Epithelial cell of proximal tubule (primary cell): ENCODE measurements around the gene MARCHF2. TPM values are rescaled to one million over a fixed set of nuclear protein-coding genes. Genes with fewer than 3 reads are reported as not detected.
"Not testable (repeated sequence)": the region's sequence is repeated elsewhere in the genome, so short reads cannot be mapped to it uniquely, and the experiment has no call there.

ENCODE experiments used
- DNase-seq: peaks from one replicate; pipeline ENCODE4 v3.0.0-alpha.2; 2011; ENCODE audit warnings: low read depth
- H3K4me3 ChIP-seq: 2 replicates; pipeline ENCODE4 v1.5.1; 2011; ENCODE audit warnings: low read depth, mild to moderate bottlenecking, low read length
- total RNA-seq: library from RNA; depleted of rRNA; stranded (reverse); fragments of >200 nt; gene quantifications from 2 replicates; pipeline ENCODE4 v1.2.3, GENCODE V29; 2015
- TF ChIP-seq, protein P1 (sequence below): conservative IDR thresholded peaks from 2 replicates; pipeline ENCODE4 v1.5.1; 2012; ENCODE audit warnings: low read depth, mild to moderate bottlenecking, low read length

The MARCHF2 gene
- total RNA-seq, 1 donor from 2014 or later = 58.9 TPM

DNA sequence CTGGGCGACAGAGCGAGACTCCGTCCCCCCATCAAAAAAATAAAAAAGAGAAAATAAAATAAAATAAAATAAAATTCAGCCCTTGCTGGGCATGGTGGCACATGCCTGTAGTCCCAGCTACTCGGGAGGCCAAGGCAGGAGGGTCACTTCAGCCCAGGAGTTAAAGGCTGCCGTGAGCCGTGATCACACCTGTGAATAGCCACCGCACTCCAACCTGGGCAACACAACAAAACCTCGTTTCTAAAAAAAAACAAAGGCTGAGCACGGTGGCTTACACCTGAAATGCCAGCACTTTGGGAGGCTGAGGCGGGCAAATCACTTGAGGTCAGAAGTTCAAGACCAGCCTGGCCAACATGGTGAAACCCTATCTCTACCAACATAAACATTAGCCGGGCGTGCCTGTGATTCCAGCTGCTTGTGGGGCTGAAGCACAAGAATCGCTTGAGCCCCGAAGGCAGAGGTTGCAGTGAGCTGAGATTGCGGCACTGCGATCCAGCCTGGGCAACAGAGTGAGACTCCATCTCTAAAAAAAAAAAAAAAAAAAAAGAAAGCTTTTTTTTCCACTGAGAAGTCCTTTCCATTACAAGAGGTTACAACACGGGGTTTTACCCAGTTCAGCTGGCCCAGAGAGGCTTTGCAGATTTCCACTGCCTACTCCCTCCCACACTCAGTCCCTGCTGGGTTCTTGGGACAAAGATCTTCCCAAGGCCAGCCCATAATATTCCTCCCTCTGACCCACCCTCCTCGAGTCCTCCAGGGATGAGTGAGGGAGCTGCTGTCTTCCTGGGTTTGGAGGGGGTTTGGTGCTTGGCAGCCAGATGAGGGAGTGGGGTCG lies 42.7 kb upstream of the MARCHF2 start:
- TF ChIP-seq, protein P1, sequence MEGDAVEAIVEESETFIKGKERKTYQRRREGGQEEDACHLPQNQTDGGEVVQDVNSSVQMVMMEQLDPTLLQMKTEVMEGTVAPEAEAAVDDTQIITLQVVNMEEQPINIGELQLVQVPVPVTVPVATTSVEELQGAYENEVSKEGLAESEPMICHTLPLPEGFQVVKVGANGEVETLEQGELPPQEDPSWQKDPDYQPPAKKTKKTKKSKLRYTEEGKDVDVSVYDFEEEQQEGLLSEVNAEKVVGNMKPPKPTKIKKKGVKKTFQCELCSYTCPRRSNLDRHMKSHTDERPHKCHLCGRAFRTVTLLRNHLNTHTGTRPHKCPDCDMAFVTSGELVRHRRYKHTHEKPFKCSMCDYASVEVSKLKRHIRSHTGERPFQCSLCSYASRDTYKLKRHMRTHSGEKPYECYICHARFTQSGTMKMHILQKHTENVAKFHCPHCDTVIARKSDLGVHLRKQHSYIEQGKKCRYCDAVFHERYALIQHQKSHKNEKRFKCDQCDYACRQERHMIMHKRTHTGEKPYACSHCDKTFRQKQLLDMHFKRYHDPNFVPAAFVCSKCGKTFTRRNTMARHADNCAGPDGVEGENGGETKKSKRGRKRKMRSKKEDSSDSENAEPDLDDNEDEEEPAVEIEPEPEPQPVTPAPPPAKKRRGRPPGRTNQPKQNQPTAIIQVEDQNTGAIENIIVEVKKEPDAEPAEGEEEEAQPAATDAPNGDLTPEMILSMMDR = no peak
- H3K4me3 ChIP-seq = no peak overlapping the region
- no peak for DNase-seq

DNA sequence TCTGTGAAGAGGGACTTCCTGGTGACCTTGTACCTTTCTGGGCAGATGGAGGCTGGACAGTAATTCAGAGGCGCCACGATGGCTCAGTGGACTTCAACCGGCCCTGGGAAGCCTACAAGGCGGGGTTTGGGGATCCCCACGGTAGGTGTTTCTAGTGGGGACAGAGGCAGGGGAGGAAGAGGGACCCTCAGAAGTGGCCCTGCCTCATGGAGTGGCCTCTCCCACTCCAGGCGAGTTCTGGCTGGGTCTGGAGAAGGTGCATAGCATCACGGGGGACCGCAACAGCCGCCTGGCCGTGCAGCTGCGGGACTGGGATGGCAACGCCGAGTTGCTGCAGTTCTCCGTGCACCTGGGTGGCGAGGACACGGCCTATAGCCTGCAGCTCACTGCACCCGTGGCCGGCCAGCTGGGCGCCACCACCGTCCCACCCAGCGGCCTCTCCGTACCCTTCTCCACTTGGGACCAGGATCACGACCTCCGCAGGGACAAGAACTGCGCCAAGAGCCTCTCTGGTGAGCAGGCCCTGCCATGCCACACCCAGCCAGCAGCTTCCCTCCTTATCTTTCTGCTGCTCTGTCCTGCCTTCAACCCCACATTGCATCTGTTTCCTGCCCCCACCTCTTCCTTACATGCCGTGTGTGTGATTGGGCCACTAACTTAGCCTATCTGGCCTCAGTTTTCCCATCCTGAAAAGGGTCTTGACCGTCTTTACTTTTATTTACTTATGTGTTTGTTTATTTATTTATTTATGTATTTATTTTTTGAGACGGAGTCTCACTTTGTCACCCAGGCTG lies 41.9 kb upstream of the MARCHF2 start:
- TF ChIP-seq, protein P1 = no peak
- no peak overlapping the region for H3K4me3 ChIP-seq
- no peak for DNase-seq

DNA sequence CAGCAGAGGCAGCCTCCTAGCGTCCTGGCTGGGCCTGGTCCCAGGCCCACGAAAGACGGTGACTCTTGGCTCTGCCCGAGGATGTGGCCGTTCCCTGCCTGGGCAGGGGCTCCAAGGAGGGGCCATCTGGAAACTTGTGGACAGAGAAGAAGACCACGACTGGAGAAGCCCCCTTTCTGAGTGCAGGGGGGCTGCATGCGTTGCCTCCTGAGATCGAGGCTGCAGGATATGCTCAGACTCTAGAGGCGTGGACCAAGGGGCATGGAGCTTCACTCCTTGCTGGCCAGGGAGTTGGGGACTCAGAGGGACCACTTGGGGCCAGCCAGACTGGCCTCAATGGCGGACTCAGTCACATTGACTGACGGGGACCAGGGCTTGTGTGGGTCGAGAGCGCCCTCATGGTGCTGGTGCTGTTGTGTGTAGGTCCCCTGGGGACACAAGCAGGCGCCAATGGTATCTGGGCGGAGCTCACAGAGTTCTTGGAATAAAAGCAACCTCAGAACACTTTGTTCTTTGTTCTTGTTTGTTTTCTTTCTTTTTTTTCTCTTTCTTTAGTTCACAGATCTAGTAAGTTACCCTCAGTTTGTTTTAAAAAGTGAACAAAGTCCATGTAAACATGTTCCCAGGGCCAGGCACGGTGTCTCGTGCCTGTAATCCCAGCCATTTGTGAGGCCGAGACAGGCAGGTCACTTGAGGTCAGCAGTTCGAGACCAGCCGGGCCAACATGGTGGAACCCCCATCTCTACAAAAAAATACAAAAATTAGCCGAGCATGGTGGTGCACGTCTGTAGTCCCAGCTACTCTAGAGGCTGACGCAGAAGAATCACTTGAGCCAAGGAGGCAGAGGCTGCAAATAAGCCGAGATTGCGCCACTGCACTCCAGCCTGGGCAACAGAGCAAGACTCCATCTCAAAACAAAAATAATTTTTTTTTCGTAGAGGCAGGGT lies 39.0 kb upstream of the MARCHF2 start:
- TF ChIP-seq, protein P1 = peak; percentile 11
- DNase-seq = no peak
- no peak overlapping the region for H3K4me3 ChIP-seq

DNA sequence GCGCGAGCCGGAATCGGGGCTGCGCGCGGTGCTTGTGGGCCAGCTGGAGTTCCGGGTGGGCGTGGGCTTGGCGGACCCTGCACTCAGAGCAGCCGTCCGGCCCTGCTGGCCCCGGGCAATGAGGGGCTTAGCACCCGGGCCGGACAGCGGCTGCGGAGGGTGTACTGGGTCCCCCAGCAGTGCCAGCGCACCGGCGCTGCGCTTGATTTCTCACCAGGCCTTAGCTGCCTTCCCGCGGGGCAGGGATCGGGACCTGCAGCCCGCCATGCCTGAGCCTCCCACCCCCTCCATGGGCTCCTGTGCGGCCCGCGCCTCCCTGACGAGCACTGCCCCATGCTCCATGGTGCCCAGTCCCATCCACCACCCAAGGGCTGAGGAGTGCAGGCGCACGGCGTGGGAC lies 37.3 kb upstream of the MARCHF2 start:
- DNase-seq, H3K4me3 ChIP-seq: not testable (repeated sequence)

DNA sequence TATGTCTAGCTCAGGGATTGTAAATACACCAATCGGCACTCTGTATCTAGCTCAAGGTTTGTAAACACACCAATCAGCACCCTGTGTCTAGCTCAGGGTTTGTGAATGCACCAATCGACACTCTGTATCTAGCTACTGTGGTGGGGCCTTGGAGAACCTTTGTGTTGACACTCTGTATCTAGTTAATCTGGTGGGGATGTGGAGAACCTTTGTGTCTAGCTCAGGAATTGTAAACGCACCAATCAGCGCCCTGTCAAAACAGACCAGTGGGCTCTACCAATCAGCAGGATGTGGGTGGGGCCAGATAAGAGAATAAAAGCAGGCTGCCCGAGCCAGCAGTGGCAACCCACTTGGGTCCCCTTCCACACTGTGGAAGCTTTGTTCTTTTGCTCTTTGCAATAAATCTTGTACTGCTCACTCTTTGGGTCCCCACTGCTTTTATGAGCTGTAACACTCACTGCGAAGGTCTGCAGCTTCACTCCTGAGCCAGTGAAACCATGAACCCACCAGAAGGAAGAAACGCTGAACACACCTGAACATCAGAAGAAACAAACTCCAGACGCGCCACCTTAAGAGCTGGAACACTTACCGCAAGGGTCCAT lies 36.6 kb upstream of the MARCHF2 start:
- H3K4me3 ChIP-seq, DNase-seq: not testable (repeated sequence)

DNA sequence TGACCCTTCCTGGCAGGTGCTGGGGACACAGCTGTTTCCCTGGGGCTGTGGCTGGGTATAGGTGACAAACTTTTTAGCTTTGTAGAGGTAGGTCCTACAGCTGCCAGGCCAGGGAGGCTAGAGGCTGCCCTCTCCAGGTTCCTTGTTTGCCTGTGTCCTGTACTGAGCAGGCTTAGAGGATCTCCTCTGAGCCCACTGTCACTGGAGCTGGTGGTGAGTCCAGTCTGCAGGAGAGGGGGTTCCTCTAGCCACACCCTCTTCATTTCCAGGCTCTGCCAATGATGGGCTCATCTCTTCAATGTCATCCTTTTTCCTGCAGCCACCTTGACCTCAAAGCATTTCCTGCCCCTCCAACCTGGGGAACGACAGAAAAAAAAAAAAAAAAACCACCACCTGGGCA lies 35.5 kb upstream of the MARCHF2 start:
- no peak for DNase-seq
- no peak overlapping the region for H3K4me3 ChIP-seq
- TF ChIP-seq, protein P1 = no peak

DNA sequence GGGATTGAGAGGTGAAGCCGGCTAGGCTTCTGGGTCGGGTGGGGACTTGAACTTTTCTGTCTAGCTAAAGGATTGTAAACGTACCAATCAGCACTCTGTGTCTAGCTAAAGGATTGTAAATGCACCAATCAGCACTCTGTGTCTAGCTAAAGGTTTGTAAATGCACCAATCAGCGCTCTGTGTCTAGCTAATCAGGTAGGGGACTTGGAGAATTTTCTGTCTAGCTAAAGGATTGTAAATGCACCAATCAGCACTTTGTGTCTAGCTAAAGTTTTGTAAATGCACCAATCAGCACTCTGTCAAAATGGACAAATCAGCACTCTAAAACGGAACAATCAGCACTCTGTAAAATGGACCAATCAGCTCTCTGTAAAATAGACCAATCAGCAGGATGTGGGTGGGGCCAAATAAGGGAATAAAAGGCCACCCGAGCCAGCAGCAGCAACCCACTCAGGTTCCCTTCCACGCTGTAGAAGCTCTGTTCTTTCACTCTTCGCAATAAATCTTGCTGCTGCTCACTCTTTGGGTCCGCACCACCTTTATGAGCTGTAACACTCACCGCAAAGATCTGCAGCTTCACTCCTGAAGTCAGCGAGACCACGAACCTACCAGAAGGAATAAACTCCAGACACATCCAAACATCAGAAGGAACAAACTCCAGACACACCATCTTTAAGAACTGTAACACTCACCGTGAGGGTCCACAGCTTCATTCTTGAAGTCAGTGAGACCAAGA lies 33.8 kb upstream of the MARCHF2 start:
- not testable (repeated sequence) for DNase-seq, H3K4me3 ChIP-seq

DNA sequence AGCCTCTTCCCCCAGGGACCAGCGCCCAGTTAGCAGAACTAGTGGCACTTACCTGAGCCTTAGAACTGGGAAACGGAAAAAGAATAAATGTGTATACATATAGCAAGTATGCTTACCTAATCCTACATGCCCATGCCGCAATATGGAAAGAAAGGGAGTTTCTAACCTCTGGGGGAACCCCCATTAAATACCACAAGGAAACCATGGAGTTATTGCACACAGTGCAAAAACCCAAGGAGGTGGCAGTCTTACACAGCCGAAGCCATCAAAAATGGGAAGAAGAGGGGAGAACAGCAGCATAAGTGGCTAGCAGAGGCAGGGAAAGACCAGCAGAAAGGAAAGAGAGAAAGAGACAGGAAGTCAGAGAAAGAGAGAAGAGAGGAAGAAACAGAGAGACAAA lies 28.5 kb upstream of the MARCHF2 start:
- not testable (repeated sequence) for DNase-seq, H3K4me3 ChIP-seq

DNA sequence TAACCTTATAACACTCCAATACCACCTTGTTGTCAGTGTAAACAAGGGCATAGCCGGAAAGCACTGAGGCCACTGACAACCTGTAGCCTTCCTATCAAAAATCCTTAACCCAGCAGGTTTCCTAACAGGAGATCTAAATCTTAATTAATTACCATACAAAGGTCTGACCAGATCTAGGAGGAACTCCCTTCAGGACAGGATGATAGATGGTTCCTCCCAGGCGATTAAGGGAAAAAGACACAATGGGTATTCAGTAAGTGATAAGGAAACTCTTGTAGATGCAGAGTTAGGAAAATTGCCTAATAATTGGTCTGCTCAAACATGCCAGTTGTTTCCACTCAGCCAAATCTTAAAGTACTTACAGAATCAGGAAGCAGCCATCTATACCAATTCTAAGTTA lies 28.0 kb upstream of the MARCHF2 start:
- not testable (repeated sequence) for H3K4me3 ChIP-seq, DNase-seq

DNA sequence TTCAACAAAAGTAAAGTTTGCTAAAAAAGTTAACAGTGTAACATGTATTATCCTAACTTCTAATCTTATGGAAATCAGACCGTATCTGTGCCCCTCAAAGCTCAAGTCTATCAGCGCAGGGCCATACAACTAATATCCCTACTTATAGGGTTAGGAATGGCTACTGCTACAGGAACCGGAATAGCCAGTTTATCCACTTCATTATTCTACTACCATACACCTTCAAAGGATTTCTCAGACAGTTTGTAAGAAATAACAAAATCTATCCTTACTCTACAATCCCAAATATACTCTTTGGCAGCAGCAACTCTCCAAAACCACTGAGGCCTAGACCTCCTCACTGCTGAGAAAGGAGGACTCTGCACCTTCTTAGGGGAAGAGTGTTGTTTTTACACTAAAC lies 27.5 kb upstream of the MARCHF2 start:
- not testable (repeated sequence) for H3K4me3 ChIP-seq

DNA sequence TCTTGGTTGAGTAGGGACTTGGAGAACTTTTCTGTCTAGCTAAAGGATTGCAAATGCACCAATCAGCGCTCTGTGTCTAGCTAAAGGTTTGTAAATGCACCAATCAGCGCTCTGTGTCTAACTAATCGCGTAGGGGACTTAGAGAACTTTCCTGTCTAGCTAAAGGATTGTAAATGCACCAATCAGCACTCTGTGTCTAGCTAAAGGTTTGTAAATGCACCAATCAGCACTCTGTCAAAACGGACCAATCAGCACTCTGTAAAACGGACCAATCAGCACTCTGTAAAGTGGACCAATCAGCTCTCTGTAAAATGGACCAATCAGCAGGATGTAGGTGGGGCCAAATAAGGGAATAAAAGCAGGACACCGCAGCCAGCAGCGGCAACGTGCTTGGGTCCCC lies 26.7 kb upstream of the MARCHF2 start:
- H3K4me3 ChIP-seq, DNase-seq: not testable (repeated sequence)

More for the DNA sequence above, 27.5 kb upstream of the MARCHF2 start:
- DNase-seq = not testable (repeated sequence)
